ENCODE results near the gene PPP3R2.

PPP3R2 gene

GRCh38 chr9:101635473-101635872 is 40.7 kb upstream of the PPP3R2 start:
- TF ChIP-seq TOX (CRISPR knock-in tag; IDR thresholded peaks at IDR 0.05; ENCODE audit: borderline replicate concordance) = no peak
- no peak for TF ChIP-seq ARNTL (CRISPR knock-in tag; IDR thresholded peaks at IDR 0.05; ENCODE audit: borderline replicate concordance, low read depth)
- no peak for TF ChIP-seq ISL1 (CRISPR knock-in tag; IDR thresholded peaks at IDR 0.05)
- TF ChIP-seq ZNF565 (CRISPR knock-in tag; conservative IDR thresholded peaks at IDR 0.05; ENCODE audit: low read depth) = no peak
- TF ChIP-seq TSHZ2 (CRISPR knock-in tag; IDR thresholded peaks at IDR 0.05) = no peak
- no peak for TF ChIP-seq BACH2 (CRISPR knock-in tag; IDR thresholded peaks at IDR 0.05; ENCODE audit: borderline replicate concordance)
- TF ChIP-seq POU6F1 (CRISPR knock-in tag; IDR thresholded peaks at IDR 0.05; ENCODE audit: borderline replicate concordance, low read depth) = no peak
- TF ChIP-seq ZNF70 (CRISPR knock-in tag; IDR thresholded peaks at IDR 0.05) = no peak
- no peak for TF ChIP-seq CREB5 (CRISPR knock-in tag; IDR thresholded peaks at IDR 0.05; ENCODE audit: low read depth)
- no peak for TF ChIP-seq GLIS3 (CRISPR knock-in tag; IDR thresholded peaks at IDR 0.05)
- ATAC-seq = no peak

GRCh38 chr9:101634741-101635409 is 40.1 kb upstream of the PPP3R2 start:
- TF ChIP-seq OSR1 (CRISPR knock-in tag; IDR thresholded peaks at IDR 0.05) (no peak), ZC3H10 (CRISPR knock-in tag; IDR thresholded peaks at IDR 0.05) (no peak), PATZ1 (CRISPR knock-in tag; IDR thresholded peaks at IDR 0.05; ENCODE audit: borderline replicate concordance) (no peak), TCF4 (CRISPR knock-in tag; IDR thresholded peaks at IDR 0.05; ENCODE audit: borderline replicate concordance) (no peak), RARB (CRISPR knock-in tag; IDR thresholded peaks at IDR 0.05) (no peak), CSRNP3 (CRISPR knock-in tag; IDR thresholded peaks at IDR 0.05) (no peak), PPARA (CRISPR knock-in tag; IDR thresholded peaks at IDR 0.05; ENCODE audit: borderline replicate concordance) (no peak), ISL1 (CRISPR knock-in tag; IDR thresholded peaks at IDR 0.05) (no peak)
- ATAC-seq = no peak

GRCh38 chr9:101632611-101633010 is 37.8 kb upstream of the PPP3R2 start:
- no peak for ATAC-seq
- TF ChIP-seq ISL1 (CRISPR knock-in tag; IDR thresholded peaks at IDR 0.05) = no peak
- TF ChIP-seq CSRNP3 (CRISPR knock-in tag; IDR thresholded peaks at IDR 0.05) = no peak

All from SK-N-SH treated with all-trans-retinoic acid at 6 μM for 48 hours (cell line).